Measurements from ENCODE around the gene BLVRB.
"Not testable (repeated sequence)": the region's sequence is repeated elsewhere in the genome, so short reads cannot be mapped to it uniquely, and the experiment has no call there.

The BLVRB gene

GRCh38 chr19:40489882-40490230 is 24.3 kb upstream of the BLVRB start:
- Histone ChIP-seq H3K27me3 (ENCODE audit: control insufficient read depth in 2 of 2, insufficient read depth in 2 of 2, low read length in 2 of 2) (no peaks in the 10 kb centered on the region), H3K4me1 (ENCODE audit: control insufficient read depth in 2 of 2, insufficient read depth in 2 of 2, low read length in 2 of 2) (no peaks in the 10 kb centered on the region), H3K27ac (ENCODE audit: low read depth in 2 of 2, low read length in 2 of 2) (no peak overlapping the region), H3K9me3 (ENCODE audit: control insufficient read depth in 2 of 2, low read length in 2 of 2) (no peaks in the 10 kb centered on the region), H3K9ac (ENCODE audit: low read depth in 1 of 2, low read length in 2 of 2) (no peak overlapping the region), H3K4me3 (ENCODE audit: low read length in 2 of 2) (no peak overlapping the region), H3K36me3 (ENCODE audit: control insufficient read depth in 2 of 2, insufficient read depth in 2 of 2, low read length in 2 of 2) (no peaks in the 10 kb centered on the region)

DNA sequence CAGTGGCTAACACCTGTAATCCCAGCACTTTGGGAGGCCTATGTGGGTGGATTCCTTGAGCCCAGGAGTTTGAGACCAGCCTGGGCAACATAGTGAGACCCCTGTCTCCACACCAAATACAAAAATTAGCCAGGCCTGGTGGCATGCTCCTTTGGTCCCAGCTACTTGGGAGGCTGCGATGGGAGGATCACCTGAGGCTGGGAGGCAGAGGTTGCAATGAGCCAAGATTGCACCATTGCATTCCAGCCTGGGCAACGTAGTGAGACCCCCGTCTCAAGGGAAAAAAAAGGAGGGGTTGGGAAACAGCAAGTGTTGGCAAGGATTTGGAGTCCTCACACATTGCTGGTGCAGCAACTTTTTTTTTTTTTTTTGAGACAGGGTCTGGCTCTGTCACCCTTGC is 20.5 kb upstream of the BLVRB start:
- H3K9ac ChIP-seq (ENCODE audit: low read depth in 1 of 2, low read length in 2 of 2): no peak overlapping the region
- no peak overlapping the region for H3K27ac ChIP-seq (ENCODE audit: low read depth in 2 of 2, low read length in 2 of 2)
- H3K4me1 ChIP-seq (ENCODE audit: control insufficient read depth in 2 of 2, insufficient read depth in 2 of 2, low read length in 2 of 2): no peaks in the 10 kb centered on the region
- H3K9me3 ChIP-seq (ENCODE audit: control insufficient read depth in 2 of 2, low read length in 2 of 2): no peaks in the 10 kb centered on the region
- H3K36me3 ChIP-seq (ENCODE audit: control insufficient read depth in 2 of 2, insufficient read depth in 2 of 2, low read length in 2 of 2): no peaks in the 10 kb centered on the region
- no peaks in the 10 kb centered on the region for H3K27me3 ChIP-seq (ENCODE audit: control insufficient read depth in 2 of 2, insufficient read depth in 2 of 2, low read length in 2 of 2)
- no peak overlapping the region for H3K4me3 ChIP-seq (ENCODE audit: low read length in 2 of 2)

- not testable (repeated sequence) for H3K4me3 ChIP-seq (ENCODE audit: low read length in 2 of 2); H3K9ac ChIP-seq (ENCODE audit: low read depth in 1 of 2, low read length in 2 of 2); H3K4me1 ChIP-seq (ENCODE audit: control insufficient read depth in 2 of 2, insufficient read depth in 2 of 2, low read length in 2 of 2); H3K27ac ChIP-seq (ENCODE audit: low read depth in 2 of 2, low read length in 2 of 2); H3K27me3 ChIP-seq (ENCODE audit: control insufficient read depth in 2 of 2, insufficient read depth in 2 of 2, low read length in 2 of 2); H3K9me3 ChIP-seq (ENCODE audit: control insufficient read depth in 2 of 2, low read length in 2 of 2); H3K36me3 ChIP-seq (ENCODE audit: control insufficient read depth in 2 of 2, insufficient read depth in 2 of 2, low read length in 2 of 2)
Observed at GRCh38 chr19:40475878-40476644, 10.5 kb upstream of the BLVRB start.

DNA sequence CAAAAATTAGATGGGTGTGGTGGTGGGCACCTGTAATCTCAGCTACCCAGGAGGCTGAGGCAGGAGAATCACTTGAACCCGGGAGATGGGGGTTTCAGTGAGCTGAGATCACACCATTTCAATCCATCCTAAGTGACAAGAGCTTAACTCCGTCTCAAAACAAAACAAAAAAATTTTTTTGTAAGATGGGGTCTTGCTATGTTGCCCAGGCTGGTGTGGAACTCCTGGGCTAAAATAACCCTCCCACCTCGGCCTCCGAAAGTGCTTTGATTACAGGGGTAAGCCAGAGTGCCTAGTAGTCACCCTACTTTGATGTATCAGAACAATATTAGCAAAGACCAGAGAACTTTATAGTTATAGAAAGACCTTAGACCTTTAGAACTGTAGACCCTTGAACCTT is 9.2 kb upstream of the BLVRB start:
- no peak overlapping the region for H3K4me3 ChIP-seq (ENCODE audit: low read length in 2 of 2)
- H3K9me3 ChIP-seq (ENCODE audit: control insufficient read depth in 2 of 2, low read length in 2 of 2): no peaks in the 10 kb centered on the region
- H3K36me3 ChIP-seq (ENCODE audit: control insufficient read depth in 2 of 2, insufficient read depth in 2 of 2, low read length in 2 of 2): no peaks in the 10 kb centered on the region
- no peak overlapping the region for H3K9ac ChIP-seq (ENCODE audit: low read depth in 1 of 2, low read length in 2 of 2)
- H3K27me3 ChIP-seq (ENCODE audit: control insufficient read depth in 2 of 2, insufficient read depth in 2 of 2, low read length in 2 of 2): no peaks in the 10 kb centered on the region
- no peaks in the 10 kb centered on the region for H3K4me1 ChIP-seq (ENCODE audit: control insufficient read depth in 2 of 2, insufficient read depth in 2 of 2, low read length in 2 of 2)
- H3K27ac ChIP-seq (ENCODE audit: low read depth in 2 of 2, low read length in 2 of 2): no peak overlapping the region

GRCh38 chr19:40472516-40472915 is 7.0 kb upstream of the BLVRB start:
- H3K27me3 ChIP-seq (ENCODE audit: control insufficient read depth in 2 of 2, insufficient read depth in 2 of 2, low read length in 2 of 2): peaks cover 0 to 4% of the 10 kb centered on the region in 2 donors
- H3K4me3 ChIP-seq (ENCODE audit: low read length in 2 of 2): no peak overlapping the region
- H3K36me3 ChIP-seq (ENCODE audit: control insufficient read depth in 2 of 2, insufficient read depth in 2 of 2, low read length in 2 of 2): no peaks in the 10 kb centered on the region
- no peaks in the 10 kb centered on the region for H3K4me1 ChIP-seq (ENCODE audit: control insufficient read depth in 2 of 2, insufficient read depth in 2 of 2, low read length in 2 of 2)
- no peak overlapping the region for H3K9ac ChIP-seq (ENCODE audit: low read depth in 1 of 2, low read length in 2 of 2)
- no peak overlapping the region for H3K27ac ChIP-seq (ENCODE audit: low read depth in 2 of 2, low read length in 2 of 2)
- no peaks in the 10 kb centered on the region for H3K9me3 ChIP-seq (ENCODE audit: control insufficient read depth in 2 of 2, low read length in 2 of 2)

DNA sequence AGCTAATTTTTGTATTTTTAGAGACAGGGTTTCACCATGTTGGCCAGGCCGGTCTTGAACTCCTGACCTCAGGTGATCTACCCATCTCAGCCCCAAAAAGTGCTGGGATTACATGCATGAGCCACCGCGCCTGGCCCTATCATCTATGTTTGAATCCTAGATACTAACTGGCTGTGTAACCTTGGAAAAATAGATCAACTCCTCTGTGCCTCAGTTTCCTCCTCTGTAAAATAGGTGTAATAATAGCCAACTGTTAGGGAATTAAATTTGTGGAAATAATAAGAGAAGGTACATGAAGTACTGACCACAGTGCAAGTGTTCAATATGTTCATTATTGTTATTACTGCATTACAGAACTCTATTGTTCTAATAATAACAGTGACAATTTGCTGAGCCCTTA is 5.6 kb upstream of the BLVRB start:
- H3K36me3 ChIP-seq (ENCODE audit: control insufficient read depth in 2 of 2, insufficient read depth in 2 of 2, low read length in 2 of 2): no peaks in the 10 kb centered on the region
- no peak overlapping the region for H3K27ac ChIP-seq (ENCODE audit: low read depth in 2 of 2, low read length in 2 of 2)
- H3K27me3 ChIP-seq (ENCODE audit: control insufficient read depth in 2 of 2, insufficient read depth in 2 of 2, low read length in 2 of 2): peaks cover 6 to 15% of the 10 kb centered on the region in 2 donors
- no peaks in the 10 kb centered on the region for H3K9me3 ChIP-seq (ENCODE audit: control insufficient read depth in 2 of 2, low read length in 2 of 2)
- no peak overlapping the region for H3K4me3 ChIP-seq (ENCODE audit: low read length in 2 of 2)
- peaks cover 6 to 7% of the 10 kb centered on the region in 2 donors for H3K4me1 ChIP-seq (ENCODE audit: control insufficient read depth in 2 of 2, insufficient read depth in 2 of 2, low read length in 2 of 2)
- no peak overlapping the region for H3K9ac ChIP-seq (ENCODE audit: low read depth in 1 of 2, low read length in 2 of 2)

GRCh38 chr19:40469011-40469410 is 3.5 kb upstream of the BLVRB start:
- peaks cover 6 to 16% of the 10 kb centered on the region in 2 donors for H3K27me3 ChIP-seq (ENCODE audit: control insufficient read depth in 2 of 2, insufficient read depth in 2 of 2, low read length in 2 of 2)
- H3K4me3 ChIP-seq (ENCODE audit: low read length in 2 of 2): no peak overlapping the region
- peaks cover 19 to 22% of the 10 kb centered on the region in 2 donors for H3K4me1 ChIP-seq (ENCODE audit: control insufficient read depth in 2 of 2, insufficient read depth in 2 of 2, low read length in 2 of 2)
- H3K9me3 ChIP-seq (ENCODE audit: control insufficient read depth in 2 of 2, low read length in 2 of 2): no peaks in the 10 kb centered on the region
- no peak overlapping the region for H3K27ac ChIP-seq (ENCODE audit: low read depth in 2 of 2, low read length in 2 of 2)
- no peak overlapping the region for H3K9ac ChIP-seq (ENCODE audit: low read depth in 1 of 2, low read length in 2 of 2)
- H3K36me3 ChIP-seq (ENCODE audit: control insufficient read depth in 2 of 2, insufficient read depth in 2 of 2, low read length in 2 of 2): no peaks in the 10 kb centered on the region

DNA sequence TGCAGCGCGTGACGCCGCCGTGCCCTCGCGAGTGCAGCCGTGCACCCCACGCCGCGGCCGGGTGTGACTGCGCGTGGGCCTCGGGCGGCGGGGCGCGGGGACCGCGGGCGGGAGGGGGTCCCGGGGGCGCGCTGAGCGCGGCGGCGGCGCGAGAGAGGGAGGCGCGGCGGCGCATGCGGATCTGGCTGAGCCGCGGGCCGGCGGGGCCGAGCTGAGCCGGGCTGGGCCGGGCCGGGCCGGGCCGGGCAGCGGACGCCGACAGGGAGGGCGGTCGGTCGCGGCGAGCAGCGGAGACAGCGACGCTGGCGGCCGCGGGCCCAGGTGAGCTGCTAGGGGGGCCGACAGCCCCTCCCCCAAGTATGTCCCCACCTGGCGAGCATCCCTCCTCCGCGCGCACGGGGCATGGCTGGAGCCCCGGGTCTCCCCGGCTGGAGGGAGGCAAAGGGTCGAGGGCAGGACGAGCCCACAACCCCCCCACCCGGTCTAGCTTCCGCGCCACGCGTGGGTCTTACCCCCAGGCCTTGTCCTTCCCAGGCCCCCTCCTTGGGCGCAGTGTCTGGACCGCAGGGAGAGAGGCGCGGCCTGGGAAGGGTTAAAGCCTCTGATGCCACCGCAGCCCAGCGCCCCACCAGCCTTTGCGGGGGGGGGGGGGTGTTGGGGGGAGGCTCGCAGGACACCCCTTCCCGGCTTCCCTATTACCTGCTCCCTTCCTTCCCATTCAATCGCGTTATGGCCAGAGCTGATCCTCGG is 1.6 kb upstream of the BLVRB start, which contains the start of gene SPTBN4:
SPTBN4 (plus strand) TSS at position 17 of the 750 bp plus-strand sequence. CDS start 5,621 bp downstream, outside the sequence.
- Histone ChIP-seq H3K4me3 (ENCODE audit: low read length in 2 of 2) (peak within 1 kb of the TSS; percentile 86 to 96), H3K9ac (ENCODE audit: low read depth in 1 of 2, low read length in 2 of 2) (peak within 1 kb of the TSS; percentile 74 to 76), H3K36me3 (ENCODE audit: control insufficient read depth in 2 of 2, insufficient read depth in 2 of 2, low read length in 2 of 2) (no peaks in the 10 kb centered on the region), H3K27ac (ENCODE audit: low read depth in 2 of 2, low read length in 2 of 2) (peak within 1 kb of the TSS; percentile 66 to 95), H3K27me3 (ENCODE audit: control insufficient read depth in 2 of 2, insufficient read depth in 2 of 2, low read length in 2 of 2) (peaks cover 6 to 16% of the 10 kb centered on the region in 2 donors), H3K4me1 (ENCODE audit: control insufficient read depth in 2 of 2, insufficient read depth in 2 of 2, low read length in 2 of 2) (peaks cover 19 to 22% of the 10 kb centered on the region in 2 donors), H3K9me3 (ENCODE audit: control insufficient read depth in 2 of 2, low read length in 2 of 2) (no peaks in the 10 kb centered on the region)

DNA sequence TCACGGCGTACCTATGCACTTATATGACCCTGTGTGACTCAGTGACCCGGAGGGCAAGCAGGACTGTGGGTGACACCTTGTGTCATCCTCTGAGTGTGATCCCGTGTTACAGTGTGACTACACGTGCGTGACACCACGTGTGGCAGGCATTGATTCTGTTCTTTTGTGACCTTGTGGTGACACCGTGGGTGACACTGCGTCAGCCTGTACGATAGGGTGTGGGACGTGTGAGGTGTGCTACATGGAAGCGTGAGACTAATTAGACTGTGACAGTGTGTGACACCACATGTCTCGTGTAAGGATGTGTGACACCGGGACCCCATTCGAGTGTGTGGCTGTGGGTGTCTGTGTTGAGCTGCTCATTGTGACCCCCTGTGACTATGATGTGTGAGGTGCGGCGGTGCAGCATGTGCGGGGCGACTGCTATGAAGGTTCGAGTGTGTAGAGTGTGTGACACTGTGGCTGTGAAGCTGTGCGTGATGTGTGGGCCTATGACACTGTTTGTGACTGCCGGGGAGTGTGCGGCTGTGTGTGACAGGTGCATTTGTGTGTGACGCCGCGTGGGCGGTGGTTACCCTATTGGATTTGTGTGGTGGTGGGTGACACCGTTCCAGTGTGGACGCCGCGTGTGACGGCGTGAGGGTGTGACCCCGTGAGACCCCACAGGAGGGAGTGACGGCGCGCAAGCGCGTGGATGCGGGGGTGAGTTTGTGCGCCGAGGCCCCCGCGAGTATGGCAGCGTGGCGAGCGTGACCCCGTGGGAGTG is 857 bp upstream of the BLVRB start:
- H3K9me3 ChIP-seq (ENCODE audit: control insufficient read depth in 2 of 2, low read length in 2 of 2): no peaks in the 10 kb centered on the region
- H3K27ac ChIP-seq (ENCODE audit: low read depth in 2 of 2, low read length in 2 of 2): peak overlapping the region; percentile 66 to 95
- H3K4me3 ChIP-seq (ENCODE audit: low read length in 2 of 2): peak overlapping the region; percentile 86 to 96
- peaks cover 19 to 24% of the 10 kb centered on the region in 2 donors for H3K4me1 ChIP-seq (ENCODE audit: control insufficient read depth in 2 of 2, insufficient read depth in 2 of 2, low read length in 2 of 2)
- peak overlapping the region; percentile 74 to 76 for H3K9ac ChIP-seq (ENCODE audit: low read depth in 1 of 2, low read length in 2 of 2)
- peaks cover 6 to 16% of the 10 kb centered on the region in 2 donors for H3K27me3 ChIP-seq (ENCODE audit: control insufficient read depth in 2 of 2, insufficient read depth in 2 of 2, low read length in 2 of 2)
- H3K36me3 ChIP-seq (ENCODE audit: control insufficient read depth in 2 of 2, insufficient read depth in 2 of 2, low read length in 2 of 2): no peaks in the 10 kb centered on the region
